HCT116 (cell line): ENCODE data around the gene NUDT16. TPM values are rescaled to one million over a fixed set of nuclear protein-coding genes. Genes with fewer than 3 reads are reported as not detected.

Experiments
- ATAC-seq: fragments of 200-7000 bp; cut with Tn5 transposase; 2 replicates; pipeline ENCODE4 v1.9.1; 2020; ENCODE audit warnings: mild to moderate bottlenecking, moderate library complexity
- BruUV-seq: library from RNA; stranded (reverse); fragments of 400-500 nt; replicated peaks from 2 replicates; lab custom pipeline; 2021; lab: Mats Ljungman, UMichigan
- CTCF ChIA-PET: fragments of 300-600 bp; sonication (Branson Sonifier 250); formaldehyde crosslinking; loops from one replicate; lab custom pipeline; 2021; ENCODE audit warnings: antibody characterized with exemption; lab: Charles Lee
- POLR2A ChIA-PET: fragments of 300-600, 350-600 bp; sonication (Branson Sonifier 250); formaldehyde crosslinking; loops from one replicate; lab custom pipeline; 2021; ENCODE audit warnings: antibody characterized with exemption; lab: Charles Lee
- RAD21 ChIA-PET, 2 experiments: fragments of 300-600 bp; sonication (Branson Sonifier 250); formaldehyde crosslinking; loops; one replicate each; lab custom pipeline; 2023; ENCODE audit warnings: low total read pairs in 2 of 2; ENCODE audit not compliant: uncharacterized antibody in 2 of 2, unreplicated experiment in 2 of 2, low non-redundant PET in 1 of 2; lab: Charles Lee
- DNase-seq: peaks from one replicate; pipeline ENCODE4 v3.0.0-alpha.2; 2010; ENCODE audit warnings: low read depth, low spot score
- H2AFZ ChIP-seq: fragments of 200-600 bp; shearing (Covaris generic), sonication (generic); 2 replicates; pipeline ENCODE4 v1.6.1; 2017; ENCODE audit warnings: low read depth, mixed run types, mixed read lengths, antibody characterized with exemption, low read length; ENCODE audit not compliant: poor library complexity, severe bottlenecking
- H3K27ac ChIP-seq: 2 replicates; pipeline ENCODE4 v1.5.1; 2012; ENCODE audit warnings: low read depth, low read length
- H3K27me3 ChIP-seq: fragments of 200-600 bp; sonication (generic); 2 replicates; pipeline ENCODE4 v1.6.1; 2016; ENCODE audit warnings: mixed run types, low read length, mixed read lengths; ENCODE audit not compliant: insufficient read depth
- H3K36me3 ChIP-seq, 2 experiments: fragments of 200-500 bp in 1 of 2; fragments of 200-600 bp in 1 of 2; sonication (Bioruptor generic) in 1 of 2; sonication (generic) in 1 of 2; 2 replicates each; pipeline versions ENCODE4 v1.5.1 to v1.6.1; 2014 to 2016; ENCODE audit warnings: low read length in 2 of 2, inconsistent platforms in 1 of 2, mixed read lengths in 1 of 2, mixed run types in 1 of 2; ENCODE audit not compliant: insufficient read depth in 2 of 2, control insufficient read depth in 1 of 2
- H3K4me1 ChIP-seq, 2 experiments: fragments of 200-600 bp in 1 of 2; sonication (generic) in 1 of 2; 2 replicates each; pipeline versions ENCODE4 v1.5.1 to v1.6.1; 2012 to 2017; ENCODE audit warnings: low read length in 2 of 2, inconsistent platforms in 1 of 2, mild to moderate bottlenecking in 1 of 2, mixed read lengths in 1 of 2, mixed run types in 1 of 2, moderate library complexity in 1 of 2; ENCODE audit not compliant: insufficient read depth in 2 of 2, control insufficient read depth in 1 of 2
- H3K4me2 ChIP-seq: fragments of 200-600 bp; sonication (generic); 2 replicates; pipeline ENCODE4 v1.6.1; 2017; ENCODE audit warnings: mixed run types, low read length, mixed read lengths
- H3K4me3 ChIP-seq, 2 experiments: fragments of 200-600 bp in 1 of 2; sonication (generic) in 1 of 2; replicated peaks in 1 of 2; 2 replicates each; pipeline ENCODE4 v1.5.1; 2011 to 2016; ENCODE audit warnings: low read length in 2 of 2, control low read depth in 1 of 2, low read depth in 1 of 2, mild to moderate bottlenecking in 1 of 2, mixed read lengths in 1 of 2, mixed run types in 1 of 2
- H3K79me2 ChIP-seq: fragments of 200-600 bp; sonication (generic); 2 replicates; pipeline ENCODE4 v1.6.1; 2017; ENCODE audit warnings: mild to moderate bottlenecking, mixed run types, low read length, moderate library complexity, mixed read lengths; ENCODE audit not compliant: insufficient read depth
- H3K9ac ChIP-seq: fragments of 200-600 bp; sonication (generic); 2 replicates; pipeline ENCODE4 v1.6.1; 2016; ENCODE audit warnings: low read length, mixed read lengths
- H3K9me2 ChIP-seq: fragments of 200-600 bp; sonication (generic), shearing (Covaris generic); 2 replicates; pipeline ENCODE4 v1.6.1; 2017; ENCODE audit warnings: mixed run types, mild to moderate bottlenecking, moderate library complexity; ENCODE audit not compliant: insufficient read depth
- H3K9me3 ChIP-seq, 2 experiments: fragments of 200-500 bp in 1 of 2; fragments of 200-600 bp in 1 of 2; sonication (Bioruptor generic) in 1 of 2; sonication (generic) in 1 of 2; 2 replicates each; pipeline ENCODE4 v1.6.1; 2014 to 2017; ENCODE audit warnings: low read length in 2 of 2, mixed read lengths in 2 of 2, inconsistent platforms in 1 of 2, low read depth in 1 of 2, mild to moderate bottlenecking in 1 of 2, mixed run types in 1 of 2, moderate library complexity in 1 of 2; ENCODE audit not compliant: control insufficient read depth in 1 of 2, insufficient read depth in 1 of 2
- H4K20me1 ChIP-seq: fragments of 200-600 bp; sonication (generic), shearing (Covaris generic); 2 replicates; pipeline ENCODE4 v1.6.1; 2017; ENCODE audit warnings: mixed run types, mild to moderate bottlenecking, moderate library complexity; ENCODE audit not compliant: insufficient read depth
- CEBPB ChIP-seq: IDR thresholded peaks from 2 replicates; pipeline ENCODE4 v1.6.1; 2012; ENCODE audit warnings: low read depth
- ELF1 ChIP-seq: IDR thresholded peaks from 2 replicates; pipeline ENCODE4 v1.6.1; 2012; ENCODE audit warnings: low read depth, borderline replicate concordance
- EZH2 ChIP-seq: fragments of 200-600 bp; sonication (generic); IDR thresholded peaks from 2 replicates; pipeline ENCODE4 v1.6.1; 2017; ENCODE audit warnings: antibody characterized with exemption, mixed run types
- FOSL1 ChIP-seq: IDR thresholded peaks from 2 replicates; pipeline ENCODE4 v1.6.1; 2012; ENCODE audit warnings: low read depth
- POLR2A ChIP-seq: IDR thresholded peaks from 2 replicates; pipeline ENCODE4 v1.7.0; 2011; ENCODE audit warnings: borderline replicate concordance; ENCODE audit not compliant: insufficient read depth, insufficient read length; ENCODE audit errors: extremely low read depth
- RAD21 ChIP-seq: IDR thresholded peaks from 2 replicates; pipeline ENCODE4 v1.6.1; 2012; ENCODE audit warnings: low read depth, mild to moderate bottlenecking
- REST ChIP-seq: IDR thresholded peaks from 2 replicates; pipeline ENCODE4 v1.6.1; 2012; ENCODE audit warnings: low read depth
- TCF7L2 ChIP-seq: IDR thresholded peaks from 2 replicates; pipeline ENCODE4 v1.7.0; 2011; ENCODE audit warnings: borderline replicate concordance, inconsistent platforms; ENCODE audit not compliant: insufficient read depth, insufficient read length; ENCODE audit errors: extremely low read depth
- YY1 ChIP-seq: IDR thresholded peaks from 2 replicates; pipeline ENCODE4 v1.6.1; 2011; ENCODE audit warnings: low read length, low read depth, moderate library complexity, mild to moderate bottlenecking; ENCODE audit not compliant: insufficient replicate concordance; ENCODE audit errors: extremely low read depth
- ZBTB33 ChIP-seq: IDR thresholded peaks from 2 replicates; pipeline ENCODE4 v1.6.1; 2011; ENCODE audit warnings: mild to moderate bottlenecking, low read length, moderate library complexity; ENCODE audit not compliant: insufficient replicate concordance; ENCODE audit errors: extremely low read depth
- ZFX ChIP-seq: fragments of 450-650 bp; IDR thresholded peaks from 2 replicates; pipeline ENCODE4 v1.6.1; 2017
- intact Hi-C: fragments of 100-400 bp; cut with micrococcal nuclease; formaldehyde crosslinking; loops from 2 replicates; pipeline ENCODE4 v1.10.0; 2022
- total RNA-seq: library from RNA; stranded (reverse); gene quantifications from one replicate; pipeline ENCODE4 v1.2.1, GENCODE V29; 2021; ENCODE audit not compliant: unreplicated experiment
- TF ChIP-seq, protein P1 (sequence below): IDR thresholded peaks from 2 replicates; pipeline ENCODE4 v1.6.1; 2012
- TF ChIP-seq, protein P2 (sequence below), 3 experiments: fragments of 200-600 bp in 1 of 3; sonication (generic) in 1 of 3; IDR thresholded peaks in 2 of 3; conservative IDR thresholded peaks in 1 of 3; 2 replicates each; pipeline ENCODE4 v1.5.1; 2012 to 2017; ENCODE audit warnings: low read depth in 2 of 3, low read length in 2 of 3, antibody characterized with exemption in 1 of 3, borderline replicate concordance in 1 of 3, control low read depth in 1 of 3, mild to moderate bottlenecking in 1 of 3, mixed read lengths in 1 of 3, mixed run types in 1 of 3, moderate library complexity in 1 of 3; ENCODE audit not compliant: insufficient read depth in 1 of 3
- TF ChIP-seq, protein P3 (sequence below): IDR thresholded peaks from 2 replicates; pipeline ENCODE4 v1.6.1; 2012

The NUDT16 gene
- total RNA-seq, 1 experiment from 2014 or later, result 9.7 TPM

- BruUV-seq, result no TSS peak
- Histone ChIP-seq H3K79me2 (no peaks in the 10 kb centered on the region), H2AFZ (no peak overlapping the region), H4K20me1 (no peaks in the 10 kb centered on the region), H3K9ac (no peak overlapping the region), H3K27ac (no peak overlapping the region), H3K4me2 (no peak overlapping the region), H3K9me3 (no peaks in the 10 kb centered on the region), H3K36me3 (no peaks in the 10 kb centered on the region), H3K4me1 (peaks cover 13 to 24% of the 10 kb centered on the region in 2 experiments), H3K27me3 (no peaks in the 10 kb centered on the region), H3K9me2 (no peaks in the 10 kb centered on the region), H3K4me3 (no peak overlapping the region)
- DNase-seq, result no peak
- ChIA-PET RAD21 (no interaction called here), POLR2A (interaction anchor here (1.0 kb wide), 1 partner anchor 14 kb away, joined by 3 read pairs; no protein-coding TSS in a partner anchor), CTCF (no interaction called here)
- intact Hi-C loops, result no loop called here
- ATAC-seq, result no peak
- TF ChIP-seq, protein P1, sequence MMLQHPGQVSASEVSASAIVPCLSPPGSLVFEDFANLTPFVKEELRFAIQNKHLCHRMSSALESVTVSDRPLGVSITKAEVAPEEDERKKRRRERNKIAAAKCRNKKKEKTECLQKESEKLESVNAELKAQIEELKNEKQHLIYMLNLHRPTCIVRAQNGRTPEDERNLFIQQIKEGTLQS, result no peak
- TF ChIP-seq, protein P2, sequence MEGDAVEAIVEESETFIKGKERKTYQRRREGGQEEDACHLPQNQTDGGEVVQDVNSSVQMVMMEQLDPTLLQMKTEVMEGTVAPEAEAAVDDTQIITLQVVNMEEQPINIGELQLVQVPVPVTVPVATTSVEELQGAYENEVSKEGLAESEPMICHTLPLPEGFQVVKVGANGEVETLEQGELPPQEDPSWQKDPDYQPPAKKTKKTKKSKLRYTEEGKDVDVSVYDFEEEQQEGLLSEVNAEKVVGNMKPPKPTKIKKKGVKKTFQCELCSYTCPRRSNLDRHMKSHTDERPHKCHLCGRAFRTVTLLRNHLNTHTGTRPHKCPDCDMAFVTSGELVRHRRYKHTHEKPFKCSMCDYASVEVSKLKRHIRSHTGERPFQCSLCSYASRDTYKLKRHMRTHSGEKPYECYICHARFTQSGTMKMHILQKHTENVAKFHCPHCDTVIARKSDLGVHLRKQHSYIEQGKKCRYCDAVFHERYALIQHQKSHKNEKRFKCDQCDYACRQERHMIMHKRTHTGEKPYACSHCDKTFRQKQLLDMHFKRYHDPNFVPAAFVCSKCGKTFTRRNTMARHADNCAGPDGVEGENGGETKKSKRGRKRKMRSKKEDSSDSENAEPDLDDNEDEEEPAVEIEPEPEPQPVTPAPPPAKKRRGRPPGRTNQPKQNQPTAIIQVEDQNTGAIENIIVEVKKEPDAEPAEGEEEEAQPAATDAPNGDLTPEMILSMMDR (IDR thresholded peaks at IDR 0.05 in 2 of 3, conservative IDR thresholded peaks at IDR 0.05 in 1 of 3; ENCODE audit: borderline replicate concordance in 1 of 3, insufficient read depth in 1 of 3, low read depth in 2 of 3, low read length in 2 of 3), result no peak
- TF ChIP-seq, protein P3, sequence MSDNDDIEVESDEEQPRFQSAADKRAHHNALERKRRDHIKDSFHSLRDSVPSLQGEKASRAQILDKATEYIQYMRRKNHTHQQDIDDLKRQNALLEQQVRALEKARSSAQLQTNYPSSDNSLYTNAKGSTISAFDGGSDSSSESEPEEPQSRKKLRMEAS, result no peak
- no peak for TF ChIP-seq ELF1
- no peak for TF ChIP-seq ZBTB33
- no peak for TF ChIP-seq TCF7L2
- TF ChIP-seq REST, result no peak
- no peak for TF ChIP-seq EZH2
- no peak for TF ChIP-seq ZFX
- no peak for TF ChIP-seq POLR2A
- no peak for TF ChIP-seq FOSL1
- no peak for TF ChIP-seq CEBPB
- TF ChIP-seq YY1, result no peak
- no peak for TF ChIP-seq RAD21
Measured at GRCh38 chr3:131353016-131353877, 28.3 kb upstream of the NUDT16 start.
